NCI-H2171 (cell line): ENCODE measurements around the gene SMOC2.
"Not testable (repeated sequence)": the region's sequence is repeated elsewhere in the genome, so short reads cannot be mapped to it uniquely, and the experiment has no call there.

Experiments used
- DNase-seq: peaks from one replicate; lab custom pipeline; 2025; lab: John Stamatoyannopoulos, UW

Gene SMOC2

GRCh38 chr6:168538892-168539811 lies 98.2 kb downstream of the SMOC2 start:
- no peak for DNase-seq

GRCh38 chr6:168540713-168541291 lies 99.8 kb downstream of the SMOC2 start:
- no peak for DNase-seq

GRCh38 chr6:168541307-168541706 lies 100.3 kb downstream of the SMOC2 start:
- DNase-seq = no peak

- DNase-seq = peak; percentile 7
Measured at GRCh38 chr6:168542301-168542700, 101.3 kb downstream of the SMOC2 start.

- no peak for DNase-seq
Measured at GRCh38 chr6:168545428-168545827, 104.4 kb downstream of the SMOC2 start.

- no peak for DNase-seq
Measured at GRCh38 chr6:168546151-168546550, 105.2 kb downstream of the SMOC2 start.

GRCh38 chr6:168546730-168547129 lies 105.7 kb downstream of the SMOC2 start:
- DNase-seq = no peak

- DNase-seq = no peak
Measured at GRCh38 chr6:168550326-168550725, 109.3 kb downstream of the SMOC2 start.

GRCh38 chr6:168554472-168554871 lies 113.5 kb downstream of the SMOC2 start:
- DNase-seq = no peak

GRCh38 chr6:168554898-168555617 lies 114.1 kb downstream of the SMOC2 start:
- DNase-seq = no peak

GRCh38 chr6:168555618-168556273 lies 114.8 kb downstream of the SMOC2 start:
- no peak for DNase-seq

GRCh38 chr6:168557512-168557911 lies 116.5 kb downstream of the SMOC2 start:
- no peak for DNase-seq

- DNase-seq = no peak
Measured at GRCh38 chr6:168558686-168559085, 117.7 kb downstream of the SMOC2 start.

GRCh38 chr6:168559574-168560098 lies 118.7 kb downstream of the SMOC2 start:
- no peak for DNase-seq

GRCh38 chr6:168560126-168560525 lies 119.1 kb downstream of the SMOC2 start:
- no peak for DNase-seq

GRCh38 chr6:168562576-168563151 lies 121.7 kb downstream of the SMOC2 start:
- no peak for DNase-seq

- no peak for DNase-seq
Measured at GRCh38 chr6:168563656-168564055, 122.7 kb downstream of the SMOC2 start.

GRCh38 chr6:168565112-168565511 lies 124.1 kb downstream of the SMOC2 start:
- no peak for DNase-seq

- no peak for DNase-seq
Measured at GRCh38 chr6:168570211-168570610, 129.2 kb downstream of the SMOC2 start.

- DNase-seq = no peak
Measured at GRCh38 chr6:168571268-168571667, 130.3 kb downstream of the SMOC2 start.

- not testable (repeated sequence) for DNase-seq
Measured at GRCh38 chr6:168573276-168573835, 132.4 kb downstream of the SMOC2 start.
